ENCODE results near the gene GADD45GIP1.

Gene GADD45GIP1

DNA sequence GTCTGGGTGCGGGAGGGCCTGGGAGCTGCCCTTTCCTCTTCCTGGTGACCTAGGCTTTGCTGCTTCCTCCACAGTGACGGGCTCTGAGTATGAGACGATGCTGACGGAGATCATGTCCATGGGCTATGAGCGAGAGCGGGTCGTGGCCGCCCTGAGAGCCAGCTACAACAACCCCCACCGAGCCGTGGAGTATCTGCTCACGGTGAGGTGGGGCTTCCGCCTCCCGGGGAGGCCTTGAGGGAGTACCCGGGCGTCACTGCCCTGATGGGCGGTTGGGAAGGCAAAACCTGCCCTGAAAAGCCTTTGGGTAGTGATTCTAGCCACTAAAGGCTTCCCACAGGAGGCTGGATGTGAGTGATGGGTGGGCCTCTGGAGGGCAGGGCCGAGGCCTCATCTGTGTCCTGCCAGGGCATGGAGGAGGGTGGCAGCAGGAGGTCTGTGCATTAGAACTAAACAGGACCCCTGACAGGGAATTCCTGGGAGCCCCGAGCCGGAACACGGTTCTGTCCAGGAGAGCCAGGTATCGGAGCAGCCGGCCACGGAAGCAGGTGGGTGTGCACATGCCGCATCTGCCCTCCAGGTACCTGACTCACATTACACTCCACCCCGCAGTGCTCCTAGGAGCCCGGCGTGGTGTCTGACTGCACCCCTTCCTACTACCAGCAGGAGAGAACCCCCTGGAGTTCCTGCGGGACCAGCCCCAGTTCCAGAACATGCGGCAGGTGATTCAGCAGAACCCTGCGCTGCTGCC is 8.2 kb downstream of the GADD45GIP1 start:
- no peak overlapping the region for H3K4me3 ChIP-seq (ENCODE audit: low read depth, low read length)
- TF ChIP-seq CTCF (IDR thresholded peaks at IDR 0.05; ENCODE audit: borderline replicate concordance, insufficient read depth, low read depth, low read length) = no peak

- H3K4me3 ChIP-seq (ENCODE audit: low read depth, low read length) = no peak overlapping the region
- TF ChIP-seq CTCF (IDR thresholded peaks at IDR 0.05; ENCODE audit: borderline replicate concordance, insufficient read depth, low read depth, low read length) = no peak
Observed at GRCh38 chr19:12947702-12948611, 9.1 kb downstream of the GADD45GIP1 start.

DNA sequence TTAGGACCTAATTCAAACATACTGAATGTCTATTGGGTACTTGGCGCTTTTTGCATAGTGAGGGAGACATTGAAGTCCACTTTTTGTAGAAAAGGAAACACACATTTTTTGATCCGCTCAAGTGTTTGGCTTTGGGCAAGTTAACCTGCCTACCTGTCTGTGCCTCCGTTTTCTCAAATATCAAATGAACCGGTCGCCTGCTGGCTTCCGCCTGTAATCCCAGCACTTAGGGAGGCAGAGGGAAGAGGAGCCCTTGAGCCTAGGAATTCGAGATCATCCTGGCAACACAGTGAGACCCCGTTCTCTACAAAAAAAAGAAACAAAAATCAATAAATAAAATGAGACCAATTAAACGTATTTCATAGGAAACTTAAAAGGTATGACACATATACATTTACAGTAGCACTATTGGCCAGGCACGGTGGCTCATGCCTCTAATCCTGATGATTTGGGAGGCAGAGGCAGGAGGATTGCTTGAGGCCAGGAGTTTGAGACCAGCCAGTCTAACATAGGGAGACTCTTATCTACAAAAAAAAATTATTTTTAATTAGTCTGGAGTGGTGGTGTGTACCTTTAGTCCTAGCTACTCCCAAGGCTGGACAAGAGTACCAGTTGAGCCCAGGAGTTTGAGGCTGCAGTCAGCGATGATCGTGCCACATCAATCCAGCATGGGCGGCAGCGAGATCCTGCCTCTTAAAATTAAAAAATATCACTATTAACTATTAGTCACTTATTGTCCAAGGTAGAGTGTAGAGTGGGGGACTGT is 10.1 kb downstream of the GADD45GIP1 start:
- TF ChIP-seq CTCF (IDR thresholded peaks at IDR 0.05; ENCODE audit: borderline replicate concordance, insufficient read depth, low read depth, low read length) = no peak
- H3K4me3 ChIP-seq (ENCODE audit: low read depth, low read length) = peak overlapping the region; percentile 49

- no peak for TF ChIP-seq CTCF (IDR thresholded peaks at IDR 0.05; ENCODE audit: borderline replicate concordance, insufficient read depth, low read depth, low read length)
- H3K4me3 ChIP-seq (ENCODE audit: low read depth, low read length) = peak overlapping the region; percentile 49
Observed at GRCh38 chr19:12946092-12946721, 10.8 kb downstream of the GADD45GIP1 start.

DNA sequence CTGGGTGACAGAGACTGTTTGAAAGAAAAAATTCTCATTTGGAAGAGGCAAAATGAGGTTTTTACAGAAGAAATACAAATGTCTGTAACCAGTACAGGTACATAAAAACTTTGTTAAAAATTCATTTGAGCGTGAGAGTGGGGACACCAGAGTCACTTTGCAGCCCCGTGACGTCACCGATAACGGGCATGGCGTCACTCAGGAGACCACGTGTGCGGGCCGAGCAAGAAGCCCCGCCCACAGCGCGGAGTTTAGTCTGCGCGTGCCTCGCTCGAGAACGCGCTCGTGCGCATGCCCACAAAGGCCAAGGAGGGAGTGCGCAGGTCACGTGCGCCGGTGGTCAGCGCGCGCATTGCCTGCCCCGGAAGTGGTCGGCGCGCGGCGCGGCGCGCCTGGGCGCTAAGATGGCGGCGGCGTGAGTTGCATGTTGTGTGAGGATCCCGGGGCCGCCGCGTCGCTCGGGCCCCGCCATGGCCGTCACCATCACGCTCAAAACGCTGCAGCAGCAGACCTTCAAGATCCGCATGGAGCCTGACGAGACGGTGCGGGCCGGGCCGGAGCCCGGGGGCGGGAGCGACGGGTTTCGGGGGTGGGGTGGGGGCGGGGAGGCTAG is 11.4 kb downstream of the GADD45GIP1 start, which contains the start of gene RAD23A:
TSS of gene RAD23A (plus strand) at position 384 of the 613 bp plus-strand sequence. CDS start at position 471, 87 bp downstream.
- H3K4me3 ChIP-seq (ENCODE audit: low read depth, low read length) = peak within 1 kb of the TSS; percentile 49
- TF ChIP-seq CTCF (IDR thresholded peaks at IDR 0.05; ENCODE audit: borderline replicate concordance, insufficient read depth, low read depth, low read length) = no peak

DNA sequence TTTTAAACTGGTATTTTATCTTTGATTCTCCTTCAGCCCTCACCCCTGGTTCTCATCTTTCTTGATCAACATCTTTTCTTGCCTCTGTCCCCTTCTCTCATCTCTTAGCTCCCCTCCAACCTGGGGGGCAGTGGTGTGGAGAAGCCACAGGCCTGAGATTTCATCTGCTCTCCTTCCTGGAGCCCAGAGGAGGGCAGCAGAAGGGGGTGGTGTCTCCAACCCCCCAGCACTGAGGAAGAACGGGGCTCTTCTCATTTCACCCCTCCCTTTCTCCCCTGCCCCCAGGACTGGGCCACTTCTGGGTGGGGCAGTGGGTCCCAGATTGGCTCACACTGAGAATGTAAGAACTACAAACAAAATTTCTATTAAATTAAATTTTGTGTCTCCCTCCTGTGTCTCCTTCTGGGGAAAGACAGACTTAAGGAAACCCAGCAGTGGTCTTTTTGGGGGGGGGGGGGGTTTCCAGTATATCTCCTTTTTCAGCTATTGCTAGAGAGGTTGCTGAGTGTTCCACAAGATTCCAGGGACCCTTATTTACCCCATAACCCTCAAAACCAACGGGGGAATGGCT is 12.8 kb downstream of the GADD45GIP1 start:
- no peak for TF ChIP-seq CTCF (IDR thresholded peaks at IDR 0.05; ENCODE audit: borderline replicate concordance, insufficient read depth, low read depth, low read length)
- no peak overlapping the region for H3K4me3 ChIP-seq (ENCODE audit: low read depth, low read length)

All from GM12875 (cell line).